GM12878 (cell line): ENCODE measurements around the gene CXXC4. TPM values are rescaled to one million over a fixed set of nuclear protein-coding genes. Genes with fewer than 3 reads are reported as not detected.

Experiments
- ATAC-seq: fragments of 200-7000 bp; cut with Tn5 transposase; 3 replicates; pipeline ENCODE4 v1.9.1; 2020; ENCODE audit warnings: mild to moderate bottlenecking, moderate library complexity
- BruUV-seq: library from RNA; stranded (reverse); fragments of 400-500 nt; replicated peaks from 2 replicates; lab custom pipeline; 2021; lab: Mats Ljungman, UMichigan
- CTCF ChIA-PET: fragments of 300-600 bp; sonication (Branson Sonifier 250); formaldehyde crosslinking; extraction: SDS; loops from one replicate; lab custom pipeline; 2021; ENCODE audit warnings: inconsistent platforms; lab: Yijun Ruan, JAX
- POLR2A ChIA-PET: fragments of 350-600 bp; formaldehyde crosslinking; extraction: SDS; loops from one replicate; lab custom pipeline; 2021; ENCODE audit warnings: inconsistent platforms; lab: Charles Lee
- RAD21 ChIA-PET: fragments of 300-600 bp; sonication (Branson Sonifier 250); formaldehyde crosslinking; loops from one replicate; lab custom pipeline; 2023; ENCODE audit warnings: antibody characterized with exemption; ENCODE audit not compliant: unreplicated experiment; lab: Charles Lee
- SMC1A ChIA-PET: fragments of 300-600 bp; sonication (Branson Sonifier 250); formaldehyde crosslinking; loops from one replicate; lab custom pipeline; 2023; ENCODE audit not compliant: unreplicated experiment, uncharacterized antibody; lab: Charles Lee
- DNase-seq: peaks from one replicate; pipeline ENCODE4 v3.0.0-alpha.2; 2011; ENCODE audit warnings: low read depth, low spot score
- FAIRE-seq: peaks from 3 replicates; lab custom pipeline; 2011; peaks lifted over from hg19 to GRCh38; lab: Jason Lieb, UNC
- H2AFZ ChIP-seq: 2 replicates; pipeline ENCODE4 v1.6.0; 2011; ENCODE audit warnings: low read depth, low read length, control low read depth; ENCODE audit not compliant: control insufficient read depth
- H3K27ac ChIP-seq: 2 replicates; pipeline ENCODE4 v1.5.1; 2011; ENCODE audit warnings: control low read depth; ENCODE audit not compliant: control insufficient read depth, insufficient read depth
- H3K27me3 ChIP-seq, 2 experiments: replicated peaks in 1 of 2; 2 replicates each; pipeline versions ENCODE4 v1.6.0 to v1.6.1; 2011; ENCODE audit warnings: low read length in 1 of 2; ENCODE audit not compliant: control insufficient read depth in 2 of 2, insufficient read depth in 2 of 2
- H3K36me3 ChIP-seq, 2 experiments: 2 replicates each; pipeline ENCODE4 v1.5.1; 2011; ENCODE audit warnings: low read length in 1 of 2; ENCODE audit not compliant: control insufficient read depth in 2 of 2, insufficient read depth in 2 of 2
- H3K4me1 ChIP-seq: 2 replicates; pipeline ENCODE4 v1.6.1; 2011; ENCODE audit warnings: mild to moderate bottlenecking, low read length, moderate library complexity, mixed read lengths; ENCODE audit not compliant: control insufficient read depth, insufficient read depth
- H3K4me2 ChIP-seq: 2 replicates; pipeline ENCODE4 v1.6.0; 2011; ENCODE audit warnings: control low read depth; ENCODE audit not compliant: control insufficient read depth, insufficient read depth
- H3K4me3 ChIP-seq: fragments of 200-600 bp; sonication (generic); 2 replicates; pipeline ENCODE4 v1.5.1; 2016
- H3K79me2 ChIP-seq: 2 replicates; pipeline ENCODE4 v1.6.0; 2011; ENCODE audit warnings: low read length; ENCODE audit not compliant: control insufficient read depth, insufficient read depth
- H3K9ac ChIP-seq: 2 replicates; pipeline ENCODE4 v1.8.0; 2011; ENCODE audit warnings: low read length, control low read depth, mixed read lengths; ENCODE audit not compliant: control insufficient read depth, insufficient read depth
- H3K9me3 ChIP-seq: replicated peaks from 3 replicates; pipeline ENCODE4 v1.5.1; 2011; ENCODE audit warnings: mild to moderate bottlenecking, low read length; ENCODE audit not compliant: control insufficient read depth, insufficient read depth
- H4K20me1 ChIP-seq: 2 replicates; pipeline ENCODE4 v1.6.0; 2011; ENCODE audit not compliant: control insufficient read depth, insufficient read depth
- IKZF1 ChIP-seq: fragments of 450-650 bp; conservative IDR thresholded peaks from 2 replicates; pipeline ENCODE4 v1.6.1; 2017; ENCODE audit warnings: antibody characterized with exemption, mild to moderate bottlenecking
- JUNB ChIP-seq: IDR thresholded peaks from 2 replicates; pipeline ENCODE4 v1.6.1; 2016; ENCODE audit warnings: antibody characterized with exemption, mild to moderate bottlenecking
- PAX8 ChIP-seq: fragments of 450-650 bp; IDR thresholded peaks from 2 replicates; pipeline ENCODE4 v1.6.1; 2017; ENCODE audit warnings: mild to moderate bottlenecking, moderate library complexity
- POU2F2 ChIP-seq: IDR thresholded peaks from 3 replicates; pipeline ENCODE4 v1.6.1; 2011; ENCODE audit warnings: low read depth, mild to moderate bottlenecking, low read length, borderline replicate concordance
- RUNX3 ChIP-seq: IDR thresholded peaks from 2 replicates; pipeline ENCODE4 v1.6.1; 2012; ENCODE audit warnings: low read length, inconsistent platforms
- WRNIP1 ChIP-seq: IDR thresholded peaks from 2 replicates; pipeline ENCODE4 v1.6.1; 2011; ENCODE audit warnings: low read depth, low read length, improper control_type of control experiment, borderline replicate concordance
- WGBS: methylation state at CpG from one replicate; pipeline ENCODE4 v1.1.6; 2016; ENCODE audit warnings: low lambda C conversion rate; ENCODE audit not compliant: insufficient replicate concordance, insufficient coverage; ENCODE audit errors: missing lambda C conversion rate; 5-methylcytosine and 5-hydroxymethylcytosine counted together
- in situ Hi-C: fragments of 300-500 bp; cut with MboI; formaldehyde crosslinking; loops from 9 replicates; pipeline ENCODE4 v1.14.3; 2018; ENCODE audit warnings: mixed read lengths
- intact Hi-C: fragments of 100-400 bp; cut with micrococcal nuclease; formaldehyde crosslinking; loops from one replicate; pipeline ENCODE4 v1.14.2; 2022; ENCODE audit not compliant: unreplicated experiment
- polyA plus RNA-seq, 11 experiments: library from polyadenylated mRNA; depleted of rRNA in 4 of 11; unstranded in 6 of 11; stranded (reverse) in 5 of 11; fragments of >200 nt; fragmentation: Nextera tagmentation in 4 of 11; fragmentation: Illumina TruSeq in 1 of 11; extraction: Ambion mirVana in 4 of 11; extraction: Trizol in 1 of 11; gene quantifications; 1 replicate in 1 of 11; 2 replicates in 10 of 11; pipeline versions ENCODE4 v1.2.1 to v1.2.3, GENCODE V29; 2011 to 2016; ENCODE audit warnings: inconsistent platforms in 2 of 11, missing spikeins in 2 of 11, low read depth in 1 of 11
- total RNA-seq, 4 experiments: library from RNA; depleted of rRNA in 3 of 4; stranded (reverse); fragments of >200 nt in 3 of 4; fragmentation: Illumina TruSeq in 1 of 4; extraction: Trizol in 1 of 4; gene quantifications; 2 replicates each; pipeline versions ENCODE4 v1.2.1 to v1.2.3, GENCODE V29; 2013 to 2021

Gene CXXC4
- total and polyA plus RNA-seq, 10 of the 15 experiments (the other 5 are each of a cell fraction or from before 2014, with no cell fraction given) = 4.2 to 17.0 (median 7.8) TPM

DNA sequence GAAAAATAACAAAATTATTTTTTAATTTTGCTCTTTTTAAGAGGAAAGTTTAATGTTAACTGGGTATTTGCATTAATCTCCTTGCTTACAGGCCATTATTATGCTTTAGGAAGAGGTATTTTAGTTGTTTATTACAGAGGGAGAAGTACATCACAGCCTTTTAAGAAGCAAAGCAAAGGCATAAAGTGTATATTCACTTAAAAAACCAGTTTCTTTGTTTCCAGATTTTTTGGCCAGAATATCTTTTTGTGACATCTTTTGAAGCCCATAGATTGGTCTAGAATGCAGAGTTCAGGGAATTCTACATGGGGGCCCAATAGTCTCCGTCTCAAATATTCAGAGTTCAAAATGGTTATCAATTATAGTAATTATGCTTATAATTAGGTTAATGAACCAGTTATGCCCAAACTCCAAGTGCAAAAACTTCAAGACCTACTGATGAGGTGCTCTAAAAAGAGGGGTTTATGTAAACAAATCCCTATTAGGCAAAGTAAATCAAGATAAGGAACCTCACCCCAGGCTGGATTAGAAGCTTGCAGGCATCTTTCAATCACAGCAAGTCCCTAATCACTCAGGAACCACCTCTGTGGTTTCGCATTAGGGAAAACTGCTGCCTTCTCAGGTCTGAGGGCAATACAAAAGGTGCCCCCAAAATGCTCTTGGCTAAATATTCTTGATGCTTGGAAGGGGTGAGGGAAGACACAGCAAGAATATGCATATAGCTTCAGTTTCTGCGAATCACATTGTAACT is 1.4 kb downstream of the CXXC4 start:
- ChIA-PET CTCF (interaction anchor here (0.7 kb wide), 1 partner anchor 278 kb away, joined by 3 read pairs; no protein-coding TSS in a partner anchor), POLR2A (interaction anchor here (1.1 kb wide), 2 partner anchors 27 to 44 kb away, joined by 3 read pairs; no protein-coding TSS in a partner anchor), SMC1A (interaction anchor here (0.5 to 1.4 kb wide), 7 partner anchors 15 to 304 kb away, joined by 3 to 10 read pairs (median 4); no protein-coding TSS in a partner anchor), RAD21 (interaction anchor here (1.1 to 1.3 kb wide), 2 partner anchors 20 to 26 kb away, joined by 4 to 6 read pairs; no protein-coding TSS in a partner anchor)
- intact Hi-C loops (loop anchor here (5.0 to 10.0 kb wide), 7 partner anchors 249 to 1666 kb away; partner anchors contain the start of genes PPA2, TET2 and UBE2D3), in situ Hi-C loops (loop anchor here (10.0 kb wide), 1 partner anchor 372 kb away; no protein-coding TSS in a partner anchor)
- Histone ChIP-seq H3K4me2 (peak overlapping the region; percentile 86), H4K20me1 (no peaks in the 10 kb centered on the region), H3K4me1 (peaks cover 6% of the 10 kb centered on the region; the same call in 1 of the 2 replicates), H3K79me2 (peaks cover 40% of the 10 kb centered on the region), H3K27me3 (no peaks in the 10 kb centered on the region), H3K27ac (peak overlapping the region; percentile 91; the same call in 1 of the 2 replicates), H2AFZ (no peak overlapping the region), H3K4me3 (peak overlapping the region; percentile 84), H3K9me3 (no peaks in the 10 kb centered on the region), H3K36me3 (no peaks in the 10 kb centered on the region), H3K9ac (peak overlapping the region; percentile 66)
- ATAC-seq (no peak), FAIRE-seq (peak; percentile 27), DNase-seq (no peak)
- TF ChIP-seq RUNX3 = peak; percentile 43; the same call in 1 of the 2 replicates
- TF ChIP-seq JUNB = no peak
- 0 out of 3 replicates have a peak, but pooled peaks have one; percentile 31 for TF ChIP-seq POU2F2
- TF ChIP-seq PAX8 = no peak
- 0 out of 2 replicates have a peak, but pooled peaks have one; percentile 10 for TF ChIP-seq IKZF1
- TF ChIP-seq WRNIP1 = no peak
- 87% methylated on average over 3 of the region's 3 CpGs for WGBS
- BruUV-seq = no TSS peak
